Measurements from ENCODE around the gene TNNC2. TPM values are rescaled to one million over a fixed set of nuclear protein-coding genes. Genes with fewer than 3 reads are reported as not detected.

The TNNC2 gene
- total and polyA plus RNA-seq, 9 donors, result 1.5 to 3.7 (median 3.4) TPM; not detected in 1

DNA sequence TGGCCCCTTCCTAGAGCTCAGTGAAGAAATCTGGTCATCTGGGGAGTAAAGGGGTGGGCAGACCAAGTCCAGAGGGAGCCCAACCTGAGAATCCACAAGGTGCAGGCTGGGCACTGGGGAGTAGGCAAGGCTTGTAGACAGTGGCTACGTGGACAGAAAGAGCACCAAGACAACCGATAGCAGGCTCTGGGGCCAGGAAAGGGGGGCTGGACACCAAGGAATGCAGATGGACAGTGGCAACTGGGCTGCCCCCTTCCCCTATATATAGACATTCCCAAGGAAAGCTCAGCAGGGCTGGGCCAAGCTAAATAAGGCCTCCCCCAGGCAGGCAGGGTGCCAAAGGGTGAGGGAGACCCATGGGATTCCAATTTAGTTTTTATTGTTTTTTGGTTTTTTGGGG lies 1.5 kb upstream of the TNNC2 start:
- Histone ChIP-seq H3K9me3 (no peaks in the 10 kb centered on the region), H3K4me3 (no peak overlapping the region), H3K27ac (peak overlapping the region in 1 of 2 donors; percentile 82), H3K4me1 (ENCODE audit: insufficient read depth) (peaks cover 15% of the 10 kb centered on the region), H3K36me3 (no peaks in the 10 kb centered on the region), H3K27me3 (no peaks in the 10 kb centered on the region)
- WGBS, 3 donors, result 13 to 21% (median 21%) methylated on average over 2 of the region's 2 CpGs
- DNase-seq, result peak; percentile 42 to 69 (median 57)
- intact Hi-C loops (cut with DNase I), result loop anchor here in 1 of 4 donors (10.0 kb wide), 1 partner anchor 136 kb away; no protein-coding TSS in a partner anchor
- TF ChIP-seq, protein P1, sequence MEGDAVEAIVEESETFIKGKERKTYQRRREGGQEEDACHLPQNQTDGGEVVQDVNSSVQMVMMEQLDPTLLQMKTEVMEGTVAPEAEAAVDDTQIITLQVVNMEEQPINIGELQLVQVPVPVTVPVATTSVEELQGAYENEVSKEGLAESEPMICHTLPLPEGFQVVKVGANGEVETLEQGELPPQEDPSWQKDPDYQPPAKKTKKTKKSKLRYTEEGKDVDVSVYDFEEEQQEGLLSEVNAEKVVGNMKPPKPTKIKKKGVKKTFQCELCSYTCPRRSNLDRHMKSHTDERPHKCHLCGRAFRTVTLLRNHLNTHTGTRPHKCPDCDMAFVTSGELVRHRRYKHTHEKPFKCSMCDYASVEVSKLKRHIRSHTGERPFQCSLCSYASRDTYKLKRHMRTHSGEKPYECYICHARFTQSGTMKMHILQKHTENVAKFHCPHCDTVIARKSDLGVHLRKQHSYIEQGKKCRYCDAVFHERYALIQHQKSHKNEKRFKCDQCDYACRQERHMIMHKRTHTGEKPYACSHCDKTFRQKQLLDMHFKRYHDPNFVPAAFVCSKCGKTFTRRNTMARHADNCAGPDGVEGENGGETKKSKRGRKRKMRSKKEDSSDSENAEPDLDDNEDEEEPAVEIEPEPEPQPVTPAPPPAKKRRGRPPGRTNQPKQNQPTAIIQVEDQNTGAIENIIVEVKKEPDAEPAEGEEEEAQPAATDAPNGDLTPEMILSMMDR (IDR thresholded peaks at IDR 0.05), result no peak

DNA sequence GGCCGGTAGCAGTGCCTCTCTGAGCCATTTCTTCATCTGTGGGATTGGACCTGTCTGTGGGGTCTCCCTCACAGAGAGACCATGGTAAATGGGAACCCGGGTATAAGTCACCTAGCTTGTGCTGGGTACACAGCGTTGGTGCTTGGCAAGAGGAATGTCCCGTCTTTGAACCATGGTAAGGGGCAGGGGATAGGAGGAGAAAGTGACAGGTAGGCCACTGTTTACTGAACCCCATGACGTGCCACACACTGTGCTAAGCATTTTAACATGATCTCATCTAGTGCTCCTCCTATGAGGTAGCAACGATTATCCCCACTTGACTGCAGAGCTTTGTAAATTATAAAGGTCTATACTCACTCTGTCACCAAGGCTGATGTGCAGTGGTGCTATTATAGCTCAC lies 600 bp upstream of the TNNC2 start:
- H3K27me3 ChIP-seq, result no peaks in the 10 kb centered on the region
- WGBS, 3 donors, result 69 to 88% (median 72%) methylated on average over 6 of the region's 6 CpGs
- DNase-seq, result no peak
- no peak overlapping the region for H3K4me3 ChIP-seq
- TF ChIP-seq, protein P1 (IDR thresholded peaks at IDR 0.05), result no peak
- no peak for TF ChIP-seq EP300 (IDR thresholded peaks at IDR 0.05)
- TF ChIP-seq POLR2A (IDR thresholded peaks at IDR 0.05), result no peak
- peaks cover 15% of the 10 kb centered on the region for H3K4me1 ChIP-seq (ENCODE audit: insufficient read depth)
- peak overlapping the region in 1 of 2 donors; percentile 82 for H3K27ac ChIP-seq
- no peaks in the 10 kb centered on the region for H3K9me3 ChIP-seq
- no peaks in the 10 kb centered on the region for H3K36me3 ChIP-seq
- intact Hi-C loops (cut with DNase I), result loop anchor here in 1 of 4 donors (10.0 kb wide), 1 partner anchor 137 kb away; no protein-coding TSS in a partner anchor

DNA sequence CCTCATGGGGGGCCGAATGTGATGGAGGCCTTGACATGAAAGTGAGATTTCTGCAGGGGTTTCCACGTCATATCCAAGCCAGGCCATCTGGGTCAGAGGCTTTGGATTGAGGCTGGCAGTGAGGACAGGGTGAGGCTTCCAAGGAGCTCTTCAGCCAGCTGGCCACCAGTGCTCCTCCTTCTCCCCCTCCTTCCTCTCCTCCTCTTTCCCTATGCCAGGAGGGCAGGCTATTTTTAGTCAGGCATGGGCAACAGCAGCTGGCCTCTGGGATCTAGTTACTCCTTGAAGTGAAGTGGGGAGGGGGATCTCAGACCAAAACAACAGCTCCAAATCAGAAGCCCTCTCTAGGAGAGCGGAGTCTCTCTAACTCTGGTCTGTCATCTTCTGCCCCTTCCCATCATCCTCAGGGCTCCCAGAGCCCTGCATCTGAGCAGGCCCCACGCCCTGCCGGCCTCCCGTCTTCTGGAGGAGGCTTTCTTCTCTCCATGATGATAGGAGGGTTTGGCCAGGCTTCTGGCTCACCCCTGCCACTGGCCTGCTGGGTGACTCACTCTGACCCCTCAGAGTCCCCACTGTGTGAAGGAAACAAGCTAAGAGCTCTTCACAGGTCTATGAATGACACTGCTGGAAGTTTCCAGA lies 612 bp downstream of the TNNC2 start:
- DNase-seq, result peak in 4 of 5 donors; percentile 50 to 66 (median 58)
- Histone ChIP-seq H3K4me1 (ENCODE audit: insufficient read depth) (peaks cover 16% of the 10 kb centered on the region), H3K27me3 (no peaks in the 10 kb centered on the region), H3K27ac (peak overlapping the region; percentile 49 to 82), H3K36me3 (no peaks in the 10 kb centered on the region), H3K4me3 (no peak overlapping the region), H3K9me3 (no peaks in the 10 kb centered on the region)
- intact Hi-C loops (cut with DNase I), result loop anchor here in 1 of 4 donors (10.0 kb wide), 1 partner anchor 138 kb away; no protein-coding TSS in a partner anchor
- WGBS, 3 donors, result 30 to 38% (median 34%) methylated on average over 6 of the region's 6 CpGs
- TF ChIP-seq, protein P1 (IDR thresholded peaks at IDR 0.05), result no peak
- TF ChIP-seq POLR2A (IDR thresholded peaks at IDR 0.05) (no peak), EP300 (IDR thresholded peaks at IDR 0.05) (no peak)

DNA sequence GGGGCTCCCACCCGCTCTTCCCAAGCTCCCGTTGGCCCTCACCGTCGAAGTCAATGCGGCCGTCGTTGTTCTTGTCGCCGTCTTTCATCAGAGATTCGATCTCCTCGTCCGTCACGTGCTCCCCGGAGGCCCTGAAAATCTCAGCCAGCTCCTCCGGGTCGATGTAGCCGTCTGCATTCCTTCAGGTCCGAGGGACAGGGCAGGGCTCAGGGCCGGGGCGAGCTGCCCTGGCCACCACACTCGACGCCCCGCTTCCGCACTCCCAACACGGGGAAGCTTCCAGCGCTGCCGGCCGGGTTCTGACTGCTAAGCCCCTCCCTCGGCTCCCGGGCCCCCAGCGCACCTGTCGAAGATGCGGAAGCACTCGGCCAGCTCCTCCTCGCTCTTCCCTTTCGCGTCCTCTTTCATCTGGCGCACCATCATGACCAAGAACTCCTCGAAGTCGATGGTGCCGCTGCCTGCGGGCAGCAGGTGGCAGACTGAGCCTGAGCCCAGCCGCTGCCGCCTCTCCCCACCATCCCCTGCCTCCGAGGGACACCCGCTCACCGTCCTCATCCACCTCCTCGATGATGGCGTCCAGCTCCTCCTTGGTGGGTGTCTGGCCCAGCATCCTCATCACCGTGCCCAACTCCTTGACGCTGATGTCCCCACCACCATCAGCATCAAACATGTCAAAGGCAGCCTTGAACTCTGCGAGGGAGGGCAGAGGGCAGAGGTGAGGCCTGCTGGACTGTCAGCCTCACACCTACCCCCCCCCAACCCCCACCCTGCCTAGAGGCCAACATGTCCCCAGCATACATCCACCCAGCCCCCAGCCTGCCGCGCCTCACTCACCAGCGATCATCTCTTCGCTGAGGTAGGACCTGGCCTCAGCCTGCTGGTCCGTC lies 2.9 kb downstream of the TNNC2 start:
- intact Hi-C loops (cut with DNase I), result loop anchor here in 3 of 4 donors (5.0 to 10.0 kb wide), 3 partner anchors 128 to 141 kb away; no protein-coding TSS in a partner anchor

More for the DNA sequence above, 2.9 kb downstream of the TNNC2 start:
- peaks cover 16% of the 10 kb centered on the region for H3K4me1 ChIP-seq (ENCODE audit: insufficient read depth)
- H3K36me3 ChIP-seq, result no peaks in the 10 kb centered on the region
- H3K27ac ChIP-seq, result no peak overlapping the region
- no peaks in the 10 kb centered on the region for H3K9me3 ChIP-seq
- peak overlapping the region; percentile 1 for H3K4me3 ChIP-seq
- WGBS, 3 donors, result 12 to 24% (median 15%) methylated on average over 55 to 57 of the region's 57 CpGs
- no peaks in the 10 kb centered on the region for H3K27me3 ChIP-seq
- DNase-seq, result peak; percentile 59 to 73 (median 65)
- TF ChIP-seq EP300 (IDR thresholded peaks at IDR 0.05), result no peak
- TF ChIP-seq, protein P1 (IDR thresholded peaks at IDR 0.05), result peak in 2 of 3 donors; percentile 37 to 50
